AG08395 (cell line): ENCODE data around the gene PRLH.
"Not testable (repeated sequence)": the region's sequence is repeated elsewhere in the genome, so short reads cannot be mapped to it uniquely, and the experiment has no call there.

Source experiments
- DNase-seq: peaks from one replicate; pipeline ENCODE4 v3.0.0; 2012; ENCODE audit warnings: mixed read lengths, low spot score

PRLH gene

DNA sequence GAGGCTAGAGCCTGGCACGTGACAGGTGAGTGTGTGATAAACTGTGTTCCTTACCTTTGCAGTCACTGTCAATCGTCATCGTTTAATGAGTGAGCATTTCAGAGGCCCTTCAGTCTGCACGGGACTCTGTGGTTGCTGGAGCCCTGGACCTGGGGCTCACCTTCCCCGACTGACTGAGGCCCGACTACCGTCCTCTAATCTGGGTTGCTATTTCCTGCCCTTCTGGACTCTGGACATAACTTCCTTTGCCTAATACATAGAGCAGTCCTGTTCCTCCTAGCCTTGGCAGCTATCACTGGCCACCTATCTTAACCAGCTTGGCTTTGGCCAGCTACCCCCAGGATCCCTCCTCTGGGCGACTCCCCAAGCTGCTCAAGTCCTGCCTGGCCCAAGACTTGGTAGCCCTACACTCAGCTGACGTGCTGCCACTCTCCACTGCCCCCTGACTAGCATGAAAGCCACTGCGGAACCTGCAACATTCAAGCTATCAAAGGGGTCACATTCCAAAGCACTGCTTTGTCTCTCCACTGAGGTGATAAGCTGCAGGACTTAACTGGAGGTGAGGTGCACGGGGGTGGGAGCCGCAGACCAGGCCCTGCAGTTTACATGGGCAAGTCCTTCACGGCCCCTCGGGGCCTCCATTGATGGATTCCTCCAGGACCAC, 35.2 kb downstream of the PRLH start:
- no peak for DNase-seq

DNA sequence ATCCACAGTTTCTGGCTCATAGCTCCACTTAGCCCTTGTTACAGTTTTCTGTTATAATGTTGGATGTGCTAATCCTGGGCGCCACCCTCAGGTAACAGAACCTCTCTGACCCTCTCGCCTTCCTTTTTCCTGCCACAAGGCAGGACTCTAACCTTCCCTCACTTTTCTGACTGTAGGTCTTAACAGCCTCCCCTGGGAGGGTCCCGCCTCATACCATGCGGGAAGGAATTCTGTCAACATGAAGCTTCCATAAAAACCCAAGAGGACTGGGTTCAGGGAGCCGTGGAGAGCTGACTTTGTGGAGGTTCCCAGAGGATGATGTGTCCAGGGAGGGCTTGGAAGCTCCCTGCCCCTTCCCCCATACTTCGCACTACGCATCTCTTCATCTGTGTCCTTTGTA, 36.0 kb downstream of the PRLH start:
- DNase-seq: no peak

- no peak for DNase-seq
Measured at GRCh38 chr2:237603049-237603717, 36.8 kb downstream of the PRLH start.

- DNase-seq: peak; percentile 57
Measured at GRCh38 chr2:237603718-237604362, 37.5 kb downstream of the PRLH start.

DNA sequence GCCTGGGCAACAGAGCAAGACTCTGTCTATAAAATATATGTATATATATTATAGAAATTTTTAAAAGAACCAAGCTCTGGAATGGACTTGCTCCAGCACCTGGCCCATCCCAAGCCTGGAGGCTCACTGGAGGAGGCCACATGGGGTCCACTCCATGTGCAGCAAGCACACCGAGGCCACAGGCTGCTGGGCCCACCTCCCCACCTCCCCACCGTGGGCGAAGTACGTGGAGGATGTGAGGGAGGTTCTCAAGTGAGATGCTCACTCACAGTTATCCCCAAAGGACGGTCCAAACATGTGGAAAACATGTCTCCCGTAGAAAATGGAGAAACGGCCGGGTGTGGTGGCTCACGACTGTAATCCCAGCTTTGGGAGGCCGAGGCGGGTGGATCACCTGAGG, 38.0 kb downstream of the PRLH start:
- no peak for DNase-seq

- peak; percentile 40 for DNase-seq
Measured at GRCh38 chr2:237604960-237605359, 38.6 kb downstream of the PRLH start.

- not testable (repeated sequence) for DNase-seq
Measured at GRCh38 chr2:237606522-237606921, 40.1 kb downstream of the PRLH start.

- no peak for DNase-seq
Measured at GRCh38 chr2:237612527-237613357, 46.4 kb downstream of the PRLH start.

DNA sequence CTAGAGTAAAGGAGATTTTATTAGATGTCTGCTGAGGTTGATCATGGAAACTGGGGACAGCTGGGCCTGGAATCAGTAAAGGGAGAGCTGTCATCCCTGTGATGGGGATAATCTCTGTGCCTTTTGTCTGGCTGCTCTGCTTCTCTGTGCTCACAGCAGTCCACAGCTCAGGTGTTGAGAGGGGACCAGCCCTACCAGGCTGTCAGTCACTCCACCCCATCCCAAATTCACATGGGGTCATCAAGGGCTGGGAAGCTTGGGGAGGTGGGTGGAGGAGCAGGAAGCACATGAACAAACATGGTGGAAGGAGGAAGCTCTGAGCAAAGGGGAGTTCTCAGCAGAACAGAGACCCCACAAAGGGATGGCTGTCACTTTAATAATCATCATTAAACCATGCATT, 47.3 kb downstream of the PRLH start:
- no peak for DNase-seq

- DNase-seq: no peak
Measured at GRCh38 chr2:237614151-237614720, 47.9 kb downstream of the PRLH start.

GRCh38 chr2:237615631-237616249, 49.4 kb downstream of the PRLH start:
- no peak for DNase-seq

GRCh38 chr2:237616373-237616733, 50.0 kb downstream of the PRLH start:
- DNase-seq: no peak
